ENCODE measurements around the gene MYO1G. TPM values are rescaled to one million over a fixed set of nuclear protein-coding genes. Genes with fewer than 3 reads are reported as not detected.

Gene MYO1G
- total RNA-seq, 2 experiments from 2014 or later = 23.6 to 87.3 TPM

DNA sequence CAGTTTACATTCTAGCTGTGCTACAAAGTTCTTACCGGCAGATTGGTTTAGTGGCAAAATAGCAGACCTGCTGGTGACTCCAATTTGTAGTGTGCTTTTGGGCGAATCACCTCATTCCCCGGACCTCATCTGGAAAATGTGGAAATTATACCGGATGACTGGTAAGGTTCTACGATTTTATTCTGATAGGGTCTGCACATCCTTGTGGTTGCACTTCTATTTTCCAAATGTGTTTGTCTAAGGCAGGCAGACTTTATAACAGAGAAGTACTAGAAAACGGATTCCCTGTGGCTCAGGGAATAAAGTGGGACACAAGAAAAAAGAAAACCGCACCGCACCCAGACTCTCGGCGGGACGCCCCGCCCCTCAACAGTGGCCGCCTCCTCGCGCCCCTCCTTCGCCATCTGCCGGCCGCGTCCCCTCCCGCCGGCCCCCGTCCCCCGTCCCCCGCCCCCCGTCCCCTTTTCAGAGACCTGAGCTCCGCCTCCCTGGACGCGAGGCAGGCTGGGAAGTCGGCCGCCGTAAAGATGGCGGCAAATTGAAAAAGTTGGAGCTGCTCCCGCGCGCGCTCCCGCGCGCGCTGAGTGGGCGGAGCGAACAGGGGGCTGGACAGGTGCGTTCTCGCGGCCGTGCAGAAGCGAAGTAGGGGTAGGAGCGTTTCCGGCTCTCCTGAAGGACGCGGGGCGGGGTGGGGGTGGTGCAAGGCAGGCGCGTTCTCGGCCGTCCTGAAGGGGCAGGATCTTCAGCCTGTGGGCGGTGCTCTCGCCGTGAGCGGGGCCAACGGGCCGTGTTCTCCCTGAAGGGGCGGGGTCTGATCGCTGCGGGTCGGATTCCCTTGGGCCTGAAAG, 20.7 kb upstream of the MYO1G start:
- ChIA-PET POLR2A (interaction anchor here (0.6 to 10.2 kb wide), 14 partner anchors 11 to 1647 kb away, joined by 3 to 206 read pairs (median 3); partner anchors contain the start of genes DBNL, MYO1G and TBRG4), CTCF (ENCODE audit: unreplicated experiment) (interaction anchor here (0.6 to 2.7 kb wide), 4 partner anchors 10 to 53 kb away, joined by 3 to 17 read pairs (median 6); no protein-coding TSS in a partner anchor)
- peak; percentile 100 for DNase-seq (ENCODE audit: low spot score)
- peaks cover 12% of the 10 kb centered on the region; the same call in 1 of the 2 replicates for H4K20me1 ChIP-seq (ENCODE audit: insufficient read depth, low read length)
- peaks cover 33% of the 10 kb centered on the region for H3K36me3 ChIP-seq (ENCODE audit: insufficient read depth, low read length)
- no peaks in the 10 kb centered on the region for H3K9me2 ChIP-seq (ENCODE audit: insufficient read depth, low read length)
- peaks cover 78% of the 10 kb centered on the region for H3K4me1 ChIP-seq (ENCODE audit: insufficient read depth, low read length, poor library complexity, severe bottlenecking)
- TSS peak; percentile 86 for BruUV-seq (replicated peaks)
- TF ChIP-seq, protein P1, sequence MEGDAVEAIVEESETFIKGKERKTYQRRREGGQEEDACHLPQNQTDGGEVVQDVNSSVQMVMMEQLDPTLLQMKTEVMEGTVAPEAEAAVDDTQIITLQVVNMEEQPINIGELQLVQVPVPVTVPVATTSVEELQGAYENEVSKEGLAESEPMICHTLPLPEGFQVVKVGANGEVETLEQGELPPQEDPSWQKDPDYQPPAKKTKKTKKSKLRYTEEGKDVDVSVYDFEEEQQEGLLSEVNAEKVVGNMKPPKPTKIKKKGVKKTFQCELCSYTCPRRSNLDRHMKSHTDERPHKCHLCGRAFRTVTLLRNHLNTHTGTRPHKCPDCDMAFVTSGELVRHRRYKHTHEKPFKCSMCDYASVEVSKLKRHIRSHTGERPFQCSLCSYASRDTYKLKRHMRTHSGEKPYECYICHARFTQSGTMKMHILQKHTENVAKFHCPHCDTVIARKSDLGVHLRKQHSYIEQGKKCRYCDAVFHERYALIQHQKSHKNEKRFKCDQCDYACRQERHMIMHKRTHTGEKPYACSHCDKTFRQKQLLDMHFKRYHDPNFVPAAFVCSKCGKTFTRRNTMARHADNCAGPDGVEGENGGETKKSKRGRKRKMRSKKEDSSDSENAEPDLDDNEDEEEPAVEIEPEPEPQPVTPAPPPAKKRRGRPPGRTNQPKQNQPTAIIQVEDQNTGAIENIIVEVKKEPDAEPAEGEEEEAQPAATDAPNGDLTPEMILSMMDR (conservative IDR thresholded peaks at IDR 0.05; ENCODE audit: low read length) = no peak
- TF ChIP-seq EZH2phosphoT487 (IDR thresholded peaks at IDR 0.05; ENCODE audit: borderline replicate concordance, low read depth, low read length) = no peak
- intact Hi-C loops (cut with micrococcal nuclease; ENCODE audit: unreplicated experiment) = loop anchor here (1.0 to 5.0 kb wide), 5 partner anchors 13 to 902 kb away; partner anchors contain the start of genes H2AZ2, OGDH and TMED4
- H3K4me2 ChIP-seq (ENCODE audit: low read length) = peak overlapping the region; percentile 77
- H3K9me3 ChIP-seq (ENCODE audit: low read length) = 0 out of 2 replicates have a peak, but pooled peaks cover under 1% of the 10 kb centered on the region
- peak overlapping the region; percentile 47; the same call in 1 of the 2 replicates for H2AFZ ChIP-seq (ENCODE audit: low read length)
- peaks cover 46% of the 10 kb centered on the region for H3K79me2 ChIP-seq (ENCODE audit: insufficient read depth, low read depth, low read length)
- peak overlapping the region; percentile 93 for H3K27ac ChIP-seq (ENCODE audit: low read depth, low read length, poor library complexity, severe bottlenecking)
- H3K4me3 ChIP-seq (ENCODE audit: low read depth, low read length, poor library complexity, severe bottlenecking) = peak overlapping the region; percentile 86

DNA sequence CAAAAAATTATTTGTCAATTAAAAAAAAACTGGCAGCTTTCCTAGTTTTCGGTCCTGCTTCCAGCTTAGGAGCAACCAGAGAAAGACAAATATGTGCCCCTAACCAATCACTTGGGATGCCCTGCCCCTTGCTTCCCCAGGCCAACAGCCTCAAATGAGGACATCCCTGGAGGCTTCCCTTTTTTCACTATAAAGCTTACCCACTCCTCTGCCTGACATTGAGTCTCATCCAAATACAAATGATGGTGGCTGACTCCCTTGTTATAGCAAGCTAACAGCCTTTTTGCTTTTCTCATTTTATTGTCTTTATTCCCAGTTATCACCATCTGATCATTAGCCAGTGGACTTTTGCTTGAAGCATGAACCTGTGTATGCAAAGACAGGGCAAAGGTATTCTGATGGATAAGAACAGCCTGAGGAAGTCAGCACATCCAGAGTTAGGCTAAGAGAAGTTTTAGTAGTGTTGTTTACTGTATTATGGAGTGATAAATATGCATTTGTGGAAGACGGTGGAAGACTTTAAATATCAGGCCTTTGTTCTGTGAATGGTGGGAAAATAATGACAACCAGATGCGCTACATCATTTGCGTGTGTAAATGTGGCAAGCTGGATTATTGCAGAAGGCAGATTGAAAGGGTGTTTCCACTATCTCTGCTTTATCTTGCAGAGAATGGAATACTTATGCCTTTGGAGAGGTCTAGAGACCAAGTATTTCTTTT, 19.5 kb upstream of the MYO1G start:
- DNase-seq (ENCODE audit: low spot score) = no peak
- Histone ChIP-seq H3K9me2 (ENCODE audit: insufficient read depth, low read length) (no peaks in the 10 kb centered on the region), H3K4me3 (ENCODE audit: low read depth, low read length, poor library complexity, severe bottlenecking) (peak overlapping the region; percentile 73), H3K27ac (ENCODE audit: low read depth, low read length, poor library complexity, severe bottlenecking) (peak overlapping the region; percentile 93), H3K36me3 (ENCODE audit: insufficient read depth, low read length) (peaks cover 28% of the 10 kb centered on the region), H2AFZ (ENCODE audit: low read length) (peak overlapping the region; percentile 31; the same call in 1 of the 2 replicates), H3K9me3 (ENCODE audit: low read length) (0 out of 2 replicates have a peak, but pooled peaks cover 5% of the 10 kb centered on the region), H3K4me2 (ENCODE audit: low read length) (peak overlapping the region; percentile 77), H4K20me1 (ENCODE audit: insufficient read depth, low read length) (peaks cover 9% of the 10 kb centered on the region; the same call in 1 of the 2 replicates), H3K4me1 (ENCODE audit: insufficient read depth, low read length, poor library complexity, severe bottlenecking) (peaks cover 78% of the 10 kb centered on the region), H3K79me2 (ENCODE audit: insufficient read depth, low read depth, low read length) (peaks cover 35% of the 10 kb centered on the region)
- intact Hi-C loops (cut with micrococcal nuclease; ENCODE audit: unreplicated experiment) = loop anchor here (5.0 kb wide), 2 partner anchors 416 to 901 kb away; partner anchors contain the start of gene TMED4
- no TSS peak for BruUV-seq (replicated peaks)
- CTCF ChIA-PET (ENCODE audit: unreplicated experiment) = interaction anchor here (1.2 kb wide), 1 partner anchor 24 kb away, joined by 6 read pairs; no protein-coding TSS in a partner anchor
- POLR2A ChIA-PET = interaction anchor here (0.7 to 10.2 kb wide), 6 partner anchors 9 to 136 kb away, joined by 3 to 206 read pairs (median 6); partner anchors contain the start of gene MYO1G
- TF ChIP-seq, protein P1 (conservative IDR thresholded peaks at IDR 0.05; ENCODE audit: low read length) = no peak
- TF ChIP-seq EZH2phosphoT487 (IDR thresholded peaks at IDR 0.05; ENCODE audit: borderline replicate concordance, low read depth, low read length) = no peak

Data from OCI-LY7 (cell line).